ENCODE results near the gene FEV.

GRCh38 chr2:219028141-219028540 is 43.2 kb upstream of the FEV start:
- TF ChIP-seq, protein P1, sequence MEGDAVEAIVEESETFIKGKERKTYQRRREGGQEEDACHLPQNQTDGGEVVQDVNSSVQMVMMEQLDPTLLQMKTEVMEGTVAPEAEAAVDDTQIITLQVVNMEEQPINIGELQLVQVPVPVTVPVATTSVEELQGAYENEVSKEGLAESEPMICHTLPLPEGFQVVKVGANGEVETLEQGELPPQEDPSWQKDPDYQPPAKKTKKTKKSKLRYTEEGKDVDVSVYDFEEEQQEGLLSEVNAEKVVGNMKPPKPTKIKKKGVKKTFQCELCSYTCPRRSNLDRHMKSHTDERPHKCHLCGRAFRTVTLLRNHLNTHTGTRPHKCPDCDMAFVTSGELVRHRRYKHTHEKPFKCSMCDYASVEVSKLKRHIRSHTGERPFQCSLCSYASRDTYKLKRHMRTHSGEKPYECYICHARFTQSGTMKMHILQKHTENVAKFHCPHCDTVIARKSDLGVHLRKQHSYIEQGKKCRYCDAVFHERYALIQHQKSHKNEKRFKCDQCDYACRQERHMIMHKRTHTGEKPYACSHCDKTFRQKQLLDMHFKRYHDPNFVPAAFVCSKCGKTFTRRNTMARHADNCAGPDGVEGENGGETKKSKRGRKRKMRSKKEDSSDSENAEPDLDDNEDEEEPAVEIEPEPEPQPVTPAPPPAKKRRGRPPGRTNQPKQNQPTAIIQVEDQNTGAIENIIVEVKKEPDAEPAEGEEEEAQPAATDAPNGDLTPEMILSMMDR (IDR thresholded peaks at IDR 0.05): no peak
- TF ChIP-seq POLR2A (IDR thresholded peaks at IDR 0.05): no peak
- TF ChIP-seq EP300 (IDR thresholded peaks at IDR 0.05): no peak
